Stimulated activated effector memory CD8-positive, alpha-beta T cell treated with anti-CD3 and anti-CD28 coated beads, Interleukin-12 subunit alpha, Interleukin-12 subunit beta, amount 100 ng/mL, for 72 hours (primary cell): Measurements from ENCODE around the gene BICDL2.
A peak's percentile ranks its signal among the peaks of the same experiment; 100 is the strongest.

Experiments
- ATAC-seq: fragments of 150-1000 bp; cut with Tn5 transposase; 2 replicates; pipeline ENCODE4 v1.10.0; 2021
- DNase-seq, 2 donors: peaks; one replicate each; pipeline ENCODE4 v3.0.0; 2021 to 2022; ENCODE audit warnings: low spot score in 2 of 2
- H3K27ac Mint-ChIP-seq: one replicate; pipeline ENCODE4 v1.8.0; 2022; ENCODE audit warnings: mild to moderate bottlenecking, mixed read lengths
- H3K36me3 Mint-ChIP-seq: one replicate; pipeline ENCODE4 v1.8.0; 2022; ENCODE audit warnings: mild to moderate bottlenecking, mixed read lengths
- H3K4me1 Mint-ChIP-seq: one replicate; pipeline ENCODE4 v1.8.0; 2022; ENCODE audit warnings: mixed read lengths
- H3K4me3 Mint-ChIP-seq: one replicate; pipeline ENCODE4 v1.8.0; 2022; ENCODE audit warnings: mild to moderate bottlenecking, mixed read lengths
- H3K9me3 Mint-ChIP-seq: one replicate; pipeline ENCODE4 v1.8.0; 2022; ENCODE audit warnings: mixed read lengths

Gene BICDL2

DNA sequence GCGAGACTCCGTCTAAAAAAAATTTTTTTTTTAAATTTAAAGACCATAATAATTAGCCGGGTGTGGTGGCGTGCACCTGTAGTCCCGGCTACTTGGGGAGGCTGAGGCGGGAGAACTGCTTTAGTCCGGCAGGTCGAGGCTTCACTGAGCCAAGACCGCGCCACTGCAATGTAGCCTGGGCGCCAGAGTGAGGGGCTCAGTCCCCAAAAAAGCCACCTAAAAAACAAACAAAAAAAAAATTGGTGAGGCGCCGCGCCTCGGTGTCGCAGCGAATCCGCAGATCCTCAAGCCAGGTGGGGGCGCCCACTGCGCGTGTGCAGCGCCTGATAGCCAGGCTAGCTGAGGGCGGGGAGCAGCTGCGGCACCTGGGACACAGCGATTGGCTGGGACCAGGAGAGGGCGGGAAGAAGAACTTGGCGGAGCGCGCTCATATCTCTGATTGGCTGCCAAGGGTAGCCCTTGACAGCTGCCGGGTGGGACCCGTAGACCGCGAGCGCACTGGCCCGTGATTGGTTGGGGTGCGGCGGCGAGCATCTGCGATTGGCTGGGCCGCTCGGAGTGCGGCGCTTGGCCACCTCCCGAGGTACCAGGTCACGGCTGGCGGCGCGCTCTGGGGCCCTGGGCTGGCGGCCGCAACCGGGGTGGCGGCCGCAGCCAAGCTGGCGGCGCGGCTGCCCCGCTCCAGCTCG lies 33.0 kb downstream of the BICDL2 start:
- peak; percentile 87 to 97 for DNase-seq
- H3K9me3 Mint-ChIP-seq, result no peaks in the 10 kb centered on the region

DNA sequence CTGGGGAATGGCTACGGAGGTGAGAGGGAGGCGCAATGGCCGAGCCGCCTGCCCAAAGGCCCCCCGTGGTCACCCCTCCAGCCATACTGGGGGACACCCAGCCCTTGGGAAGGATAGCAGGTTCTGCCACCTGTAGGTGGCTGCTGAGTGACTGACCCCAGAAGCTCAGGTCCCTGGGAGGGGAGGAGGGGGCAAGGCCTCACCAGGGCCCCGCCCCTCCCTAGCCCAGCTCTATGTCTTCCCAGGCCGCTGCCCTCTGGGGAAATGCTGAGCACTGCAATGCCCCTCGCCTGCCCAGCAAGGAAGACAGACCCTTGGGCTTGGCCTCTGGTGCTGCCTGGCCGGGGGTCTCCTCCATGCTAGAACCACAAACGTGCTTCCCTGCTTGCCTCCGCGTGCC lies 35.4 kb downstream of the BICDL2 start:
- no peak for DNase-seq
- peaks cover 6% of the 10 kb centered on the region for H3K36me3 Mint-ChIP-seq

More for the DNA sequence above, 33.0 kb downstream of the BICDL2 start:
- peak overlapping the region; percentile 34 for H3K27ac Mint-ChIP-seq
- peaks cover 6% of the 10 kb centered on the region for H3K36me3 Mint-ChIP-seq
- peak overlapping the region; percentile 56 for H3K4me3 Mint-ChIP-seq
- H3K4me1 Mint-ChIP-seq, result peaks cover 23% of the 10 kb centered on the region
- peak; percentile 98 for ATAC-seq

DNA sequence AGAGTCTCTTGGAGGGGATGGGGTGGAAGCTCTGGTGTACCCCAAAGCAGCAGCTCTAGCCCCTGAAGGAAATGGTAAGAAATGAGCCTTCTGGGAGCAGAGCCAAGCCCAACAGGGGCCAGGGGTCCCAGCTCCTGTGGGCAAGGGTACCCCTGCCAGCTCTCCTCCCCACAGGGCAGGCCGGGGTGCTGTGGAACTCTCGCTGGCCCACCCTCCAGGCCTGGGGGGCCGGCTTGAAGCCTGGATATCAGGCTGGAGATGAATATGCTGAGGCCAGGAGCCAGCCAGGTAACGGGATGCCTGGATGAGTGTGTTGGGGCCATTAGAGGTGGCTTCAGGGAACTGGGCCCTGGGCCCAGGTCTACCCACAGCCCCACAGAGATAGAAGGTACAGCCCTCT lies 36.2 kb downstream of the BICDL2 start:
- Mint-ChIP-seq H3K27ac (no peak overlapping the region), H3K9me3 (no peaks in the 10 kb centered on the region), H3K36me3 (peaks cover 6% of the 10 kb centered on the region), H3K4me3 (no peak overlapping the region), H3K4me1 (no peaks in the 10 kb centered on the region)
- DNase-seq (no peak), ATAC-seq (no peak)

More for the DNA sequence above, 35.4 kb downstream of the BICDL2 start:
- Mint-ChIP-seq H3K4me1 (no peaks in the 10 kb centered on the region), H3K9me3 (no peaks in the 10 kb centered on the region), H3K27ac (no peak overlapping the region), H3K4me3 (no peak overlapping the region)
- ATAC-seq, result no peak

DNA sequence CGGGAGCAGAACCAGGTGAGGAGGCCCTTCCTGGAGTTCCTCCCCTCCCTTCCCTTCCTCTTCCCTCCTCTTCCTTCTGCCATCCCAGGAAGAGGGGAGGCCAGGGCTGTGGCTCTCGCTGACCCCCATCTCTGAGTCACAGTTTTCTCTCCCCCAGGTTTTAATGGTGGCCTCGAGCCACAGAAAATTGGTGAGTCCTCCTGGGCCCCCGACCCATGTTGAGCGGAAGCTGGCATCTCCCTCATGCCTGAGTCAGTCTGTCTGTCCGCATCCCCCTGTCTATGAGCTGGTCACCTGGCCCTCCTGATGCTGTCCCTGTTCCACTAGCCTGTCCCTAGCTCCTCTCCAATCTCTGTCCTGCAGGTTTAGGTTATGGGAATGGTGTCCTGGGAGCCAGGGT lies 36.8 kb downstream of the BICDL2 start:
- no peak overlapping the region for H3K27ac Mint-ChIP-seq
- no peaks in the 10 kb centered on the region for H3K9me3 Mint-ChIP-seq
- no peaks in the 10 kb centered on the region for H3K4me1 Mint-ChIP-seq
- DNase-seq (no peak), ATAC-seq (no peak)
- H3K4me3 Mint-ChIP-seq, result no peak overlapping the region
- H3K36me3 Mint-ChIP-seq, result peaks cover 6% of the 10 kb centered on the region

DNA sequence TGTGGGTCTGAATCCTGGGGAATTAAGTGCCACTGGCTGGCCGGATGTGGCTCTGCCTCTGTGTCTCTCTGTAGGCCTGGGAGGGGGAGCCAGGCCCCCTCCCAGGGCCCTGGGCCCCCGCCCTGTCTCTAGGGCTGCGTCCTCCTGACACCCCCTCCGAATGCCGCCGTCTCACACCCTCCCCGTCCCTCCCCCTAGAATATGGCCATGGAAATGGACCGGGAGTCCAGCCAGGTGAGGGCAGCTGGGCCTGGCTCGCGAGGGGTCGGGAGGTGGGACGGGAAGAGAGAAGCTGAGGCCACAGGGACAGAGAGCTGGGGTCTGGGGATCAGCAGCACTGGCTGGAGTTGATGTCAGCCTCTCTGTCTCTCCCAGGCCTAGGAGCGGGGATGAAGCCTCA lies 40.4 kb downstream of the BICDL2 start:
- H3K4me1 Mint-ChIP-seq, result no peaks in the 10 kb centered on the region
- no peaks in the 10 kb centered on the region for H3K36me3 Mint-ChIP-seq
- H3K9me3 Mint-ChIP-seq, result no peaks in the 10 kb centered on the region
- ATAC-seq (no peak), DNase-seq (no peak)
- H3K4me3 Mint-ChIP-seq, result no peak overlapping the region
- H3K27ac Mint-ChIP-seq, result no peak overlapping the region

DNA sequence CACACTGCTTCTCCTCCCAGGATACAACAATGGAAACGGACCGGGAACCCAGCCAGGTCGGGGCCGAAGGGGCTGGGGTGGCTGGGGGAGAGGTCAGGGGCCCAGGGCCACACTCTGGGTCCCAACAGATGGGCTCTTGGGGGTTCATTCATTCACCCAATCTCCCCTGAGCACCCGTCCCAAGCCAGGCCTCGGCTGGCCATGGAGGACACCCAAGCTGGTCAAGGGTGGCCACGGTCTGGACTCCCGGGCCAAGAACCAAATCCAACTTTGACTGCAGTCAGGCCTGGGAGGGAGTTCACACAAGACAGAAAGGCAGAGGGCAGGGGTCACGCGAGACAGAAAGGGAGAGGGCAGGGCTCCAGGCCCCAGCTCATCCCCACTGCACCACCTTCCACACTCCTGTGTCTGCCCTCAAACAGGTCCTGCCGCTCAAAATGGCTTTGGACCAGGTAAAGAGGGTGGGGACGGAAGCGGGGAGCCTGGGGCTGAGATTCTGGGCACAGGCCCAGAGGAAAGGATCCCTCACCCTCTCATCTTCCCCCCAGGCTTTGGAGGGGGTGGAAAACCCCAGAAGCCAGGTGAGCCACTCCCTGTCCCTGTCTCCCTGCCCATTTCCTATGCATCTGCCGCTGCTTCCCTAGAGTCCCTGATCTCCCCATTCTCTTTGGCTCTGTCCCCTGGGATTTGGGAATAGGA lies 44.2 kb downstream of the BICDL2 start:
- no peaks in the 10 kb centered on the region for H3K36me3 Mint-ChIP-seq
- no peak for ATAC-seq
- no peak overlapping the region for H3K4me3 Mint-ChIP-seq
- no peaks in the 10 kb centered on the region for H3K4me1 Mint-ChIP-seq
- H3K27ac Mint-ChIP-seq, result no peak overlapping the region
- H3K9me3 Mint-ChIP-seq, result no peaks in the 10 kb centered on the region
- DNase-seq, result no peak

DNA sequence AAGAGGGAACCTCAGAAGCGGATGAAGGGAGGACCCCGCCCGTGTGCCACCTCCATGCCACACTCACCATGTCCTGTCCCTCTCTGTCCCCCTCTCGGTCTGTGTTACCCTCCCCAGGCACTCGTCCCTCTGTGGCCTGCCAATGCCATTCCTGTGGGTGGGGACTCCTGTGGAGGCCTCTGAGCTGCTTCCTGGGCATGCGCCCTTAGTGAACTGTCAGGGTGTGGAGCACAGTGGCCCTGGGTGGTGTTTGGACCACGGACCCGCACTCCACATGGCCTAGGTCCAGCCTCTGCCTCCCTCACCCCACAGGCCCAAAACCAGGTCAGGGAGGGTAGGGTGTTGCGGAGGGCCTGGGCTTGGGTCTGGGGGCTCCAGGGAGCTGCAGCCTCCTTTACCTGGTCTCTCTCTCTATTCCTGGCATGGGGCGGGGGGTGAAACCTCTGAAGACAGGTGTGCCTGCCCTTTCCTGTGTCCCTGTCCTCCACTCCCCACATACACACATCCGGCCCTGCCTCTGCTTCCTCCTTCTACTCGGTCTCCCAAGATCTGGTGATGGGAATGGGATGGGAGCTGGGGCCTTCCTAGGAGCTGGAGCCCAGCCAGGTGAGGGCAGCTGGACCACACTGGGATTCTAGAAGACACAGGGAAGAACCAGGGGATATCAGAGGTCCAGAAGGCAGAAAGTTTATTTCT lies 45.0 kb downstream of the BICDL2 start:
- H3K27ac Mint-ChIP-seq, result no peak overlapping the region
- no peaks in the 10 kb centered on the region for H3K36me3 Mint-ChIP-seq
- no peak for DNase-seq

DNA sequence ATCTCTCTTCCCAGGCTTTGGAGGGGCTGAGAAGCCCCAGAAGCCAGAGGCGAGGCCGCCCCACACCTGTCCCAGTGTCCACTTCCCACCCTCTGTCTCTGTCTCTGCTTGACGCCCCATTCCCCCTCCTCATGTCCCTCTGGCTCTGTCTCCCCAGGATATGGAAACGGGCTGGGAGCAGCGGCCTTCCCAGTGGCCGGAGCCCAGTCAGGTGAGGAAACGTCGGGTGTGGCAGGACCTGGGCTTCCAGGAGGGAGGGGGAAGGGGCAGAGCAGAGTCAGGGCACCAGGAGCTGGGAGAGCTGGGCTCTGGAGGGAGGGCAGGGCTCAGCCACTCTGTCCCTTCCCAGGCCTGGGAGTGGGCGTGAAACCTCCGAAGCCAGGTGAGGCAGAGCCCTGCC lies 45.9 kb downstream of the BICDL2 start:
- no peak for DNase-seq
- H3K9me3 Mint-ChIP-seq, result no peaks in the 10 kb centered on the region
- H3K4me1 Mint-ChIP-seq, result peaks cover 6% of the 10 kb centered on the region
- no peak for ATAC-seq
- no peak overlapping the region for H3K27ac Mint-ChIP-seq
- no peak overlapping the region for H3K4me3 Mint-ChIP-seq
- no peaks in the 10 kb centered on the region for H3K36me3 Mint-ChIP-seq

More for the DNA sequence above, 45.0 kb downstream of the BICDL2 start:
- ATAC-seq, result no peak
- H3K4me1 Mint-ChIP-seq, result peaks cover 1% of the 10 kb centered on the region
- H3K9me3 Mint-ChIP-seq, result no peaks in the 10 kb centered on the region
- no peak overlapping the region for H3K4me3 Mint-ChIP-seq

DNA sequence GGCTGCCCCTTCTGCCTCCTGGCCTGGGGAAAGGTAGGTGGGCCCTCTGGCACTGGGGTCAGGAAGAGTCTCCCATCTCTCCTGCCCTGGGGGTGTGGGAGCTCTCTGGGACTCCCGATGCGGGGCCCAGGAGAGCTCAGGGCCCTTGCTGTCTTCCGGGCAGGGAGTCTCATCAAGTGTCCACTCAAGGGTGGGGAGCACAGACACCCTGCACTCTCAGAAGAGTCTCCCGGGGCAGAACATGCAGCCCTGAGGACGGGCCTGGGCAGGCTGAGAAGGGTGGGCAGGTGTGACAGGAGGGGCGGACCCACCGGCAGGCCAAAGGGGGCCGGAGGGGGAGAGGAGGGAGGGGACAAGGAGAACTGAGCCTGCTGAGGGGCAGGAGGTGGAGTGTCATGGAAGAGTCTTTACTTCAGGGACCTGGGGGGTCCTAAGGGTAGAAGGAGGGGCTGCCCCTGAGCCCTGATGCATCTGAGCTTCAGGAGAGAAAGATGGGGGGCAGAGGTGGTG lies 48.1 kb downstream of the BICDL2 start:
- DNase-seq (no peak), ATAC-seq (no peak)
- Mint-ChIP-seq H3K4me1 (peaks cover 10% of the 10 kb centered on the region), H3K9me3 (no peaks in the 10 kb centered on the region), H3K27ac (no peak overlapping the region), H3K36me3 (no peaks in the 10 kb centered on the region), H3K4me3 (no peak overlapping the region)

DNA sequence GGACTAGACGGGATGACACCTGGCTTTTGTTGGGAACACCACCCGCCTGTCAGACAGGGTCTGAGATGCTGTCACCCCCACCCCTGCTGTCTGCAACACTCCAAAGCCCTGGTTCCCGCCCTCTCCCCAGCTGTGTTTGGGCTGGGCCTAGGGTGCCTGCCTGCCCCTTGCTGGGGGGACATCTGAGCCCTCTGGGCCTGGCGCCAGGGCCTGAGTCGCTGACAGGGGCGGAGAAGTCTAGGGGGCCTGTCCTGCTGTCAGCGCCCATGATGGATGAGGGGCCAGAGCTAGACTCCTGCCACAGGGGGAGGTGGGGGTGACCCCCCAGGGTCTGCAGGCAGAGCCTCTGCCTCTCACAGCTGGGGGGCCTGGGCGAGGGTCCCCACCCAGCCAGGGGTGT lies 48.9 kb downstream of the BICDL2 start:
- DNase-seq (no peak), ATAC-seq (no peak)
- no peak overlapping the region for H3K4me3 Mint-ChIP-seq
- H3K36me3 Mint-ChIP-seq, result no peaks in the 10 kb centered on the region
- H3K27ac Mint-ChIP-seq, result no peak overlapping the region
- H3K9me3 Mint-ChIP-seq, result no peaks in the 10 kb centered on the region
- H3K4me1 Mint-ChIP-seq, result peaks cover 11% of the 10 kb centered on the region

DNA sequence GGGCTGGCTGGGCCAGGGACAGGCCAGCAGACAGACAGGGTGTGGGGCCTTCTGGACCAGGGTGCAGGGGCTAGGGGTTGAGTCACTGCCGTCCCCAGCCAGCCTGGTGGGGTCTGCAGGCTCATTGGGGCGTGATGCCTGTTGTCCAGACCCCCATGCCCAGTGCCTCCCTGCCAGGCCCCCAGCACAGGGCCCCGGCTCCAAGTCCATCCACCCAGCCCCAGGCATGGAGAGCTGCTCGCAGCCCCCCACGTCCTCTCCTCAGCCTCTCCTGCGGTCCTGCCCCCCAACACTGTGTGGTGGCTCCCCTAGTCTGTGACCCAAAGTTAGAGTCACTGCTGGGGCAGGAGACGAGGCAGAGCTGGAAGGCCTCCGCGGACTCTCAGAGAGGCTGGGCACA lies 49.5 kb downstream of the BICDL2 start:
- no peak overlapping the region for H3K27ac Mint-ChIP-seq
- DNase-seq, result no peak
- no peaks in the 10 kb centered on the region for H3K36me3 Mint-ChIP-seq
- H3K4me3 Mint-ChIP-seq, result no peak overlapping the region
- ATAC-seq, result no peak
- no peaks in the 10 kb centered on the region for H3K9me3 Mint-ChIP-seq
- H3K4me1 Mint-ChIP-seq, result peaks cover 11% of the 10 kb centered on the region

DNA sequence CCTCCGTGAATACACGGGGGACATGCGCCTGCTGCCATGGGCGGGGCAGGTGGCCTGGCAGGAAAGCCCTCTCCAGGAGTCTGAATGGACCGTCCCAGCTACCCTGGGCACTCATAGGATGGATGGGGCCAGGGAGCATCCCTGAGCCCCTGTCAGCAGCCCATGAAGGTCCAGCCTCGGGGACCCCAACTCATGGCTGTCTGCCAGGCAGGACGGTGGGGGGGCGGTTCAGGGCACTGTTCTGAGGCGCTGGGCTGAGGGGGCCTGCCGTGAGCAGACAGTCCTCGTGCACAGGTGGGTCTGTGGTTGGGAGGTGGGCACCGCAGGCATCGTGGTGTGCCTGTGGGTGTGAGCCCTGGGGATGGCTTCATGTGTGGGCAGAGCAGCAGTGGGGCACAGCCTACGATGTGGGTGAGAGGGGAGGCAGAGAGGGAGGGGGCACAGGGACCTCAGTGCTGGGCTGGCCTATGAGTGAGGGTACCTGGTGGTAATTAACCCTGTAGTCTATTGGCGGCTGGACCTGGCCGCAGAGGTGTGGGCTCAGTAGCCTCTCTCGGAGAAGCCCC lies 50.0 kb downstream of the BICDL2 start:
- DNase-seq (no peak), ATAC-seq (no peak)
- Mint-ChIP-seq H3K9me3 (no peaks in the 10 kb centered on the region), H3K4me3 (no peak overlapping the region), H3K27ac (no peak overlapping the region), H3K4me1 (peaks cover 14% of the 10 kb centered on the region), H3K36me3 (peaks cover 3% of the 10 kb centered on the region)

DNA sequence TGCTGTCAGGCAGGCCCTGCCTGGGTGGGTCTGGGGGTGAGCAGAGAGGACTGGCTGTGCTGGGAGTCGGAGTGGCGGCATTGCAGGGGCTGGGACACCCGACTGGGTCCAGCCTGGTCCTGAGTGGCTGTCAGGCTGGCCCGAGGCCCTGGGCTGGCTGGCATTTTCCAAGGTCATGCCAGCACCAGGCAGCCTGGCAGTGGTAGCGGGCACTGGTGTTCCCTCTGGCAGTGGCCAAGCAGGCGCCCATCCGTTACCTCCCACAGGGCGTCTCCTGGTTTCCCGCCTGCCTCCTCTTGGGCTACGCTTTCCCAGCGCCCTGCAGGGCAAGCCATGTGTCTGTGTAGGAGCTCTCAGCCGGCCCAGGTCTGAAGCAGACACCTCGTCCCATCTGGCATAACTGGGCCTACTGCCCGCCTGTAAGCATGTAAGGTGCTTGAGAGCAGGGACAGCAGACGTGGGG lies 50.8 kb downstream of the BICDL2 start:
- DNase-seq, result no peak
- ATAC-seq, result no peak
- H3K4me3 Mint-ChIP-seq, result no peak overlapping the region
- H3K4me1 Mint-ChIP-seq, result peaks cover 22% of the 10 kb centered on the region
- H3K9me3 Mint-ChIP-seq, result no peaks in the 10 kb centered on the region
- H3K36me3 Mint-ChIP-seq, result peaks cover 11% of the 10 kb centered on the region
- H3K27ac Mint-ChIP-seq, result no peak overlapping the region

DNA sequence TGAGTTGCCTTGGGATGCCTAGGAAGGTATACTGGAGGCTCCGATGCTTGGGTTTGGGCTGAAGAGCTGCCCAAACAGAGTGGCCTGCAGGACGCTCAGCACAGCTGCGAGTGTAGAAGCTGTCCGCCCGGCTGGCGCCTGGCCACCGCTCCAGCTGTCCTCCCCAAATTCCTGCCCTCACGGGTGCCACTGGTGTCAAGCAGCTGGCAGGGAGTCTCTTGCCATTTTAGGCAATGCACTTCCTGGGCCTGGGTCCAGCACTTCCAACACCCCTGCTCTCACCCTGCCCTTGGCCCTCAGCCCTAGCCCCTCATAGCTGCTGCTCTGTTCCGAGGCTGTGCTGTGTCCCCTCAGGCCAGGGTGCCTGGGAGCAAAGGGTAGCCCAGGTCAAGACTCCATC lies 51.3 kb downstream of the BICDL2 start:
- Mint-ChIP-seq H3K4me1 (peaks cover 25% of the 10 kb centered on the region), H3K4me3 (no peak overlapping the region), H3K27ac (no peak overlapping the region), H3K36me3 (peaks cover 16% of the 10 kb centered on the region), H3K9me3 (no peaks in the 10 kb centered on the region)
- DNase-seq, result no peak
- no peak for ATAC-seq

DNA sequence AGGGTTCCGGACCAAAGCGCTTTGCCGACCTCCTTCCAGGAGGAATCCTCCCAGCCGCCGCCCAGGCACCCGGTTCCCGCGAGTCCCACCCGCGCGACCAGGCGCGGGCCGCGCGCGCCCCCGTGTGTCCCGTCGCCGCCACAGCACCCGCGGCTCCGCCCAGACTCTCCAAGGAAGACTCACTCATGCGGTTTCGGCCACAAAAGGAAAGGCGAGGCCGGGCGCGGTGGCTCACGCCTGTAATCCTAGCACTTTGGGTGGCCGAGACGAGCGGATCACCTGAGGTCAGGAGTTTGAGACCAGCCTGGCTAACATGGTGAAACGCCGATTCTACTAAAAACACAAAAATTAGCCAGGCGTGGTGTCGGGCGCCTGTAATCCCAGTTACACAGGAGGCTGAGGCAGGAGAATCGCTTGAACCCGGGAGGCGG lies 53.0 kb downstream of the BICDL2 start:
- Mint-ChIP-seq H3K9me3 (no peaks in the 10 kb centered on the region), H3K4me3 (peak overlapping the region; percentile 39), H3K4me1 (peaks cover 32% of the 10 kb centered on the region), H3K36me3 (peaks cover 24% of the 10 kb centered on the region), H3K27ac (no peak overlapping the region)
- DNase-seq (peak; percentile 58 to 84), ATAC-seq (peak; percentile 67)
